Thoracic aorta (tissue), 2 donors: ENCODE results near the gene GMIP. TPM values are rescaled to one million over a fixed set of nuclear protein-coding genes. Genes with fewer than 3 reads are reported as not detected.

Experiments
- ATAC-seq: fragments of 150-250 bp; one replicate; pipeline ENCODE4 v1.8.0; 2017; ENCODE audit warnings: low read depth; ENCODE audit not compliant: insufficient number of reproducible peaks, low FRiP score
- DNase-seq: peaks from one replicate; pipeline ENCODE4 v3.0.0-alpha.2; 2020; ENCODE audit warnings: low spot score
- H3K27ac ChIP-seq, 2 donors: fragments of 200-600 bp; sonication (generic); 1 replicate in 1 of 2; 2 replicates in 1 of 2; pipeline ENCODE4 v1.5.1; 2016; ENCODE audit warnings: mild to moderate bottlenecking in 2 of 2, moderate library complexity in 2 of 2
- H3K27me3 ChIP-seq: fragments of 200-600 bp; sonication (generic); replicated peaks from 2 replicates; pipeline ENCODE4 v1.6.0; 2016; ENCODE audit warnings: mild to moderate bottlenecking; ENCODE audit not compliant: insufficient read depth
- H3K36me3 ChIP-seq: fragments of 200-600 bp; sonication (generic); one replicate; pipeline ENCODE4 v1.5.1; 2016
- H3K4me1 ChIP-seq, 2 donors: fragments of 200-600 bp; sonication (generic); 1 replicate in 1 of 2; 2 replicates in 1 of 2; pipeline versions ENCODE4 v1.5.1 to v1.6.0; 2016; ENCODE audit warnings: low read depth in 2 of 2, mild to moderate bottlenecking in 1 of 2; ENCODE audit not compliant: control insufficient read depth in 1 of 2
- H3K4me3 ChIP-seq: fragments of 200-600 bp; sonication (generic); 2 replicates; pipeline ENCODE4 v1.5.1; 2016; ENCODE audit warnings: mild to moderate bottlenecking
- H3K9me3 ChIP-seq: fragments of 200-600 bp; sonication (generic); 2 replicates; pipeline ENCODE4 v1.5.1; 2016
- CTCF ChIP-seq: fragments of 200-600 bp; sonication (generic); IDR thresholded peaks from one replicate; pipeline ENCODE4 v1.5.1; 2019; ENCODE audit warnings: antibody characterized with exemption
- total RNA-seq, 2 donors: library from RNA; depleted of rRNA; stranded (reverse); fragments of >200 nt; gene quantifications; one replicate each; pipeline versions ENCODE4 v1.1.0 to v1.2.3, GENCODE V29; 2016

Gene GMIP
- total RNA-seq, 2 donors from 2014 or later = 12.5 to 13.1 TPM

GRCh38 chr19:19661675-19662251, 18.3 kb upstream of the GMIP start:
- no peaks in the 10 kb centered on the region for H3K9me3 ChIP-seq
- H3K36me3 ChIP-seq = peaks cover 16% of the 10 kb centered on the region
- ATAC-seq = no peak
- H3K27ac ChIP-seq = no peak overlapping the region
- no peak for TF ChIP-seq CTCF
- H3K27me3 ChIP-seq = no peaks in the 10 kb centered on the region
- peaks cover 9 to 18% of the 10 kb centered on the region in 2 donors for H3K4me1 ChIP-seq
- peak overlapping the region; percentile 19 for H3K4me3 ChIP-seq
- no peak for DNase-seq

- DNase-seq (no peak), ATAC-seq (no peak)
- H3K27ac ChIP-seq = no peak overlapping the region
- no peak for TF ChIP-seq CTCF
- peaks cover 9 to 18% of the 10 kb centered on the region in 2 donors for H3K4me1 ChIP-seq
- no peaks in the 10 kb centered on the region for H3K9me3 ChIP-seq
- H3K36me3 ChIP-seq = peaks cover 22% of the 10 kb centered on the region
- peak overlapping the region; percentile 19 for H3K4me3 ChIP-seq
- H3K27me3 ChIP-seq = no peaks in the 10 kb centered on the region
Measured at GRCh38 chr19:19661141-19661674, 17.8 kb upstream of the GMIP start.

- no peak for TF ChIP-seq CTCF
- H3K9me3 ChIP-seq = no peaks in the 10 kb centered on the region
- DNase-seq = no peak
- no peak overlapping the region for H3K4me3 ChIP-seq
- no peak overlapping the region for H3K27ac ChIP-seq
- peaks cover 9 to 18% of the 10 kb centered on the region in 2 donors for H3K4me1 ChIP-seq
- H3K36me3 ChIP-seq = peaks cover 36% of the 10 kb centered on the region
- ATAC-seq = no peak
- H3K27me3 ChIP-seq = no peaks in the 10 kb centered on the region
Measured at GRCh38 chr19:19659646-19660245, 16.3 kb upstream of the GMIP start.

GRCh38 chr19:19657397-19657783, 13.9 kb upstream of the GMIP start:
- Histone ChIP-seq H3K4me3 (no peak overlapping the region), H3K9me3 (no peaks in the 10 kb centered on the region), H3K4me1 (peaks cover 5 to 10% of the 10 kb centered on the region in 2 donors), H3K27ac (no peak overlapping the region), H3K27me3 (no peaks in the 10 kb centered on the region), H3K36me3 (peaks cover 59% of the 10 kb centered on the region)
- no peak for TF ChIP-seq CTCF
- ATAC-seq (no peak), DNase-seq (no peak)

- DNase-seq = no peak
- peaks cover 65% of the 10 kb centered on the region for H3K36me3 ChIP-seq
Measured at GRCh38 chr19:19656451-19657396, 13.3 kb upstream of the GMIP start.

More at GRCh38 chr19:19656451-19657396, 13.3 kb upstream of the GMIP start:
- Histone ChIP-seq H3K27me3 (no peaks in the 10 kb centered on the region), H3K27ac (no peak overlapping the region), H3K4me3 (no peak overlapping the region), H3K9me3 (no peaks in the 10 kb centered on the region), H3K4me1 (peaks cover 0 to 3% of the 10 kb centered on the region in 2 donors)
- no peak for TF ChIP-seq CTCF
- no peak for ATAC-seq
